Parathyroid adenoma (tissue), 2 donors: ENCODE results near the gene PLCL2.
"Not testable (repeated sequence)": the region's sequence is repeated elsewhere in the genome, so short reads cannot be mapped to it uniquely, and the experiment has no call there.

ENCODE experiments used
- H2AFZ ChIP-seq: fragments of 300-600 bp; sonication (generic); one replicate; pipeline ENCODE4 v1.7.0; 2017; ENCODE audit warnings: antibody characterized with exemption, mild to moderate bottlenecking
- H3K27ac ChIP-seq: fragments of 300-600 bp; sonication (generic); one replicate; pipeline ENCODE4 v1.7.0; 2017
- H3K27me3 ChIP-seq: fragments of 300-600 bp; sonication (generic); one replicate; pipeline ENCODE4 v1.7.0; 2017; ENCODE audit warnings: low read length; ENCODE audit not compliant: control insufficient read depth, insufficient read depth
- H3K36me3 ChIP-seq: fragments of 300-600 bp; sonication (generic); one replicate; pipeline ENCODE4 v1.7.0; 2017; ENCODE audit warnings: low read length; ENCODE audit not compliant: control insufficient read depth, insufficient read depth
- H3K4me1 ChIP-seq: fragments of 300-600 bp; sonication (generic); one replicate; pipeline ENCODE4 v1.7.0; 2017; ENCODE audit warnings: control low read depth
- H3K4me2 ChIP-seq: fragments of 300-600 bp; sonication (generic); one replicate; pipeline ENCODE4 v1.7.0; 2017; ENCODE audit warnings: low read length
- H3K4me3 ChIP-seq: fragments of 300-600 bp; sonication (generic); one replicate; pipeline ENCODE4 v1.7.0; 2017; ENCODE audit warnings: low read depth, low read length
- H3K79me2 ChIP-seq: fragments of 300-600 bp; sonication (generic); one replicate; pipeline ENCODE4 v1.7.0; 2017; ENCODE audit warnings: control low read depth
- H3K9ac ChIP-seq: fragments of 300-600 bp; sonication (generic); one replicate; pipeline ENCODE4 v1.7.0; 2017; ENCODE audit warnings: mild to moderate bottlenecking
- H3K9me3 ChIP-seq: fragments of 300-600 bp; sonication (generic); one replicate; pipeline ENCODE4 v1.7.0; 2017; ENCODE audit warnings: low read length; ENCODE audit not compliant: control insufficient read depth
- TF ChIP-seq, protein P1 (sequence below): fragments of 300-600 bp; sonication (generic); IDR thresholded peaks from one replicate; pipeline ENCODE4 v1.7.0; 2017; ENCODE audit warnings: antibody characterized with exemption, mild to moderate bottlenecking
- donor health status: primary hyperparathyroidism.

PLCL2 gene

DNA sequence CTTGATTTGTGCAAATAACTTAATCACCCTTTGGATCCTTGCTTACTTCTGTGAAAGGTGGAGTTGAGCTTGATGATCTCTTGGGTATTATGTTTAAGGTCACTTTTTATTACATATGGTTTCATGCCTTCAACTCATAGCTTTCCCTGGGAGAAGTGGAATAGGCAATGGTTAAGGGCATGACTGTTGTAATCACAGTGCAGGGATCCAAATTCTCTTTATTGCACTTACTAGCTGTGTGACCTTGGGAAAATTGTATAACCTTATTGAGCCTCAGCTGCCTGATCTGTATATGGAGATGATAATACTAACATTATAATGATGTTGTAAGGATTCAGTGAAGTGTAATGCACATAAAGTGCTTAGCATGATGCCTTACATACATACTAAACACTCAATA lies 59.1 kb downstream of the PLCL2 start:
- H3K4me3 ChIP-seq = no peak overlapping the region
- no peaks in the 10 kb centered on the region for H3K36me3 ChIP-seq
- H3K79me2 ChIP-seq = no peaks in the 10 kb centered on the region
- H3K27ac ChIP-seq = no peak overlapping the region
- no peak overlapping the region for H2AFZ ChIP-seq
- no peak overlapping the region for H3K9ac ChIP-seq
- H3K27me3 ChIP-seq = no peaks in the 10 kb centered on the region
- no peaks in the 10 kb centered on the region for H3K4me1 ChIP-seq
- no peak overlapping the region for H3K4me2 ChIP-seq
- H3K9me3 ChIP-seq = no peaks in the 10 kb centered on the region
- TF ChIP-seq, protein P1, sequence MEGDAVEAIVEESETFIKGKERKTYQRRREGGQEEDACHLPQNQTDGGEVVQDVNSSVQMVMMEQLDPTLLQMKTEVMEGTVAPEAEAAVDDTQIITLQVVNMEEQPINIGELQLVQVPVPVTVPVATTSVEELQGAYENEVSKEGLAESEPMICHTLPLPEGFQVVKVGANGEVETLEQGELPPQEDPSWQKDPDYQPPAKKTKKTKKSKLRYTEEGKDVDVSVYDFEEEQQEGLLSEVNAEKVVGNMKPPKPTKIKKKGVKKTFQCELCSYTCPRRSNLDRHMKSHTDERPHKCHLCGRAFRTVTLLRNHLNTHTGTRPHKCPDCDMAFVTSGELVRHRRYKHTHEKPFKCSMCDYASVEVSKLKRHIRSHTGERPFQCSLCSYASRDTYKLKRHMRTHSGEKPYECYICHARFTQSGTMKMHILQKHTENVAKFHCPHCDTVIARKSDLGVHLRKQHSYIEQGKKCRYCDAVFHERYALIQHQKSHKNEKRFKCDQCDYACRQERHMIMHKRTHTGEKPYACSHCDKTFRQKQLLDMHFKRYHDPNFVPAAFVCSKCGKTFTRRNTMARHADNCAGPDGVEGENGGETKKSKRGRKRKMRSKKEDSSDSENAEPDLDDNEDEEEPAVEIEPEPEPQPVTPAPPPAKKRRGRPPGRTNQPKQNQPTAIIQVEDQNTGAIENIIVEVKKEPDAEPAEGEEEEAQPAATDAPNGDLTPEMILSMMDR = no peak

DNA sequence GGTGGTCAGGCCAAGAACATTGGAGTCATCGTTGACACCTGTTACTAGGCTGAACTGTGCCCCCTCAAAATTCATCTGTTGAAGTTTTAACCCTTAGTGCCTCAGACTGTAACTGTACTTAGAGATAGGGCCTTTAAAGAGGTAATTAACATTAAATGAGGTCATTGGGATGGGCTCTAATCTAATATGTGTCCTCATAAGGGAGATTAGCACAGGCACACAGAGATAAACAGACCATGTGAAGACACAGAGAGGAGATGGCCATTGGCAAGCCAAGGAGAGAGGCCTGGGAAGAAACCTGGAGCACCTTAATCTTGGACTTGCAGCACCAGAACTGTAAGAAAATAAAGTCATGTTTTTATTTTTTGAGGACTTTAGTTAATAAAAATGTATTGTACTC lies 59.6 kb downstream of the PLCL2 start:
- no peak overlapping the region for H3K9ac ChIP-seq
- no peak overlapping the region for H3K27ac ChIP-seq
- H3K79me2 ChIP-seq = no peaks in the 10 kb centered on the region
- H3K9me3 ChIP-seq = no peaks in the 10 kb centered on the region
- H3K4me3 ChIP-seq = no peak overlapping the region
- H3K4me1 ChIP-seq = no peaks in the 10 kb centered on the region
- no peaks in the 10 kb centered on the region for H3K27me3 ChIP-seq
- H3K36me3 ChIP-seq = no peaks in the 10 kb centered on the region
- H2AFZ ChIP-seq = no peak overlapping the region
- no peak overlapping the region for H3K4me2 ChIP-seq
- TF ChIP-seq, protein P1 = no peak

DNA sequence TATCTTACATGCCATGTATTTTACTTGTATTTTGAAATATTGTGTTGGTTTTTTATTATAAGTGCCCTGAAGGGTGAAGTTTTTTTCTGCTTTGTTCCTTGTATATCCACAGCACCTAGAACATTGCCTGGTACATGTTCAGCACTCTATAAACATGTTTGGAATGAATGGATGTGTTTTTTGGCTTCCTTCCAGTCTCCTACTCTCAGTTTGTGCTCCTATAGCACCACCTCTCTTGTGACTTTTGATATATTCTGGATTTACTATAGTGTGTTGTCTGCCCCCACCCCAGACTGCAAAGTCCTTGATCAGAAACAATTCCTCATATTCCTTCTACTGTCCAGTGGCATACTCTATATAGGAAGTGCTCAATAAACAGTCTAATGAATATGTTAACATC lies 60.6 kb downstream of the PLCL2 start:
- no peaks in the 10 kb centered on the region for H3K9me3 ChIP-seq
- H3K36me3 ChIP-seq = no peaks in the 10 kb centered on the region
- no peaks in the 10 kb centered on the region for H3K4me1 ChIP-seq

DNA sequence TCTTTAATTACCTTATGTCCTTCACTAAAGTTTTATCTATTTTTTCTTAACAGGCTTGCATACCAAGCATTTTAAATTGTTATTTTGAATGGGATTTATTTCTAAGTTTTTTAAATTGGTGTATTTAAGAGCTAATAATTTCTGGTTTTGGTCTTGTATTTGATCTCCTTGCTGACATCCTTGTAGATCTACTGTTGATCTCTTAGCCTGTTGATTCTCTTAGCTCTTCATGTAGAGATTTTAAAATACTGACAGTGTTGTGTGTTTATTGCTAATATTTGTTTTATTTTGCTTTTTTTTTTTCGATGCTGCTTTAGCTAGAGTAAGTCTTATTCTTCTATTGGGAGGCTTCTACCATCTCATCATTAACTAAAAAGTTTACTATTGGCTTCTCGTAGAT lies 65.5 kb downstream of the PLCL2 start:
- no peak overlapping the region for H3K27ac ChIP-seq
- no peak overlapping the region for H2AFZ ChIP-seq
- H3K4me1 ChIP-seq = no peaks in the 10 kb centered on the region
- no peak overlapping the region for H3K4me3 ChIP-seq
- no peak overlapping the region for H3K9ac ChIP-seq
- H3K9me3 ChIP-seq = no peaks in the 10 kb centered on the region
- no peaks in the 10 kb centered on the region for H3K36me3 ChIP-seq
- H3K79me2 ChIP-seq = no peaks in the 10 kb centered on the region
- TF ChIP-seq, protein P1 = no peak
- no peaks in the 10 kb centered on the region for H3K27me3 ChIP-seq
- no peak overlapping the region for H3K4me2 ChIP-seq

More for the DNA sequence above, 60.6 kb downstream of the PLCL2 start:
- H3K4me2 ChIP-seq = no peak overlapping the region
- TF ChIP-seq, protein P1 = no peak
- H2AFZ ChIP-seq = no peak overlapping the region
- no peak overlapping the region for H3K9ac ChIP-seq
- no peaks in the 10 kb centered on the region for H3K79me2 ChIP-seq
- H3K4me3 ChIP-seq = no peak overlapping the region
- H3K27me3 ChIP-seq = no peaks in the 10 kb centered on the region
- H3K27ac ChIP-seq = no peak overlapping the region

DNA sequence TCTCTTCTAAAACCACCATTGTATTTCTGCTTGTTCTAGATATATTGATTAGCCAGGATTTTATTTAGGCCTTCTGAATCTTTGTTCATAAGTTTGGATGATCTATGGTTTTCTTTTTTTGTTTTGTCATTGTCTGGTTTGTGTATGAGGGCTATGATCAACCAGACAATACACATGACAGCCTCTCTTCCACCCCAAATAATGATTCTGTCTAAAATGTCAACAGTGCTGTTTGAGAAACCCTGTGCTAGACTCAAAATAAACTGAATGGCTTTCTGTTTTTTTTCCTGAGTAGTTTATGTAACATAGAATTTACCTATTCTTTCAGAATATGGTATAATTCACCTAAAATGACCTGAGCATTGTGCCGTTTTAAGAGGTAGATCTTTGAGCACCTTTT lies 66.1 kb downstream of the PLCL2 start:
- TF ChIP-seq, protein P1 = no peak

DNA sequence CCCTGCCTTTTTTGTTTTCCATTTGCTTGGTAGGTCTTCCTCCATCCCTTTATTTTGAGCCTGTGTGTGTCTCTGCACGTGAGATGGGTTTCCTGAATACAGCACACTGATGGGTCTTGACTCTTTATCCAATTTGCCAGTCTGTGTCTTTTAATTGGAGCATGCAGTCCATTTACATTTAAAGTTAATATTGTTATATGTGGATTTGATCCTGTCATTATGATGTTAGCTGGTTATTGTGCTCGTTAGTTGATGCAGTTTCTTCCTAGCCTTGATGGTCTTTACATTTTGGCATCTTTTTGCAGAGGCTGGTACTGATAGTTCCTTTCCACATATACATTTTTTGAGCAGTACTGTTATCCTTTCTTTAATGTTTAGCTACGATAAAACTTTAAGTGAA lies 73.1 kb downstream of the PLCL2 start:
- H3K27ac ChIP-seq, H3K9me3 ChIP-seq, H3K4me2 ChIP-seq, H3K36me3 ChIP-seq, H3K79me2 ChIP-seq, H3K27me3 ChIP-seq, H3K9ac ChIP-seq, H3K4me3 ChIP-seq, H2AFZ ChIP-seq, H3K4me1 ChIP-seq: not testable (repeated sequence)

More for the DNA sequence above, 66.1 kb downstream of the PLCL2 start:
- no peaks in the 10 kb centered on the region for H3K36me3 ChIP-seq
- H3K27me3 ChIP-seq = no peaks in the 10 kb centered on the region
- no peak overlapping the region for H3K9ac ChIP-seq
- H3K79me2 ChIP-seq = no peaks in the 10 kb centered on the region
- no peak overlapping the region for H3K27ac ChIP-seq
- no peaks in the 10 kb centered on the region for H3K4me1 ChIP-seq
- no peak overlapping the region for H3K4me2 ChIP-seq
- no peak overlapping the region for H3K4me3 ChIP-seq
- no peak overlapping the region for H2AFZ ChIP-seq
- no peaks in the 10 kb centered on the region for H3K9me3 ChIP-seq
